GM19043 (cell line): Measurements from ENCODE around the gene IL20.

Experiments used
- ATAC-seq: cut with Tn5 transposase; IDR thresholded peaks from one replicate; pipeline ENCODE4 v1.9.1; 2021; ENCODE audit warnings: low read depth; ENCODE audit not compliant: unreplicated experiment

The IL20 gene, protein sequence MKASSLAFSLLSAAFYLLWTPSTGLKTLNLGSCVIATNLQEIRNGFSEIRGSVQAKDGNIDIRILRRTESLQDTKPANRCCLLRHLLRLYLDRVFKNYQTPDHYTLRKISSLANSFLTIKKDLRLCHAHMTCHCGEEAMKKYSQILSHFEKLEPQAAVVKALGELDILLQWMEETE

DNA sequence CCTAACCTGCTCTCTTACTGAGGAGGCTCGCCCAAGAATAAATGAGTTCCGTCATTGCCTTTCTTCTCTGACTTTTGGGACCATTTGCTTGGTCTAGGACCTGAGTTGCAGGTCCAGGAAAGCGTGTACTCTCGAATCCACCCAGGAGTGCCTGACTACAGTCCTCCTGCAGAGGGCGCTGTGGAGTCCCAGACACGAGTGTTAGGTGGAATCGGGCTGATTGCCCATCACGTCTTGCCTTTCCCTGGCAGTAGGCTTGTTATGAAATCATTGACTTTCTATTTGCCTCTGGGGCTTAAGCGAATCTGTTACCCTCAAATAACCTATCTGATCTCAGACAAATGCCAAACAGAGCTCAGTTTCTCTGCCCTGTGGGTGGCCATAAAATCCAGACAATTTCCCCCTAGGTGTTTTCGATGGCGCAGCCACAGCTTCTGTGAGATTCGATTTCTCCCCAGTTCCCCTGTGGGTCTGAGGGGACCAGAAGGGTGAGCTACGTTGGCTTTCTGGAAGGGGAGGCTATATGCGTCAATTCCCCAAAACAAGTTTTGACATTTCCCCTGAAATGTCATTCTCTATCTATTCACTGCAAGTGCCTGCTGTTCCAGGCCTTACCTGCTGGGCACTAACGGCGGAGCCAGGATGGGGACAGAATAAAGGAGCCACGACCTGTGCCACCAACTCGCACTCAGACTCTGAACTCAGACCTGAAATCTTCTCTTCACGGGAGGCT is at the start of gene IL20:
IL20 (plus strand) TSS at position 685 of the 733 bp plus-strand sequence. CDS start 230 bp downstream, outside the sequence.
- ATAC-seq: no peak

DNA sequence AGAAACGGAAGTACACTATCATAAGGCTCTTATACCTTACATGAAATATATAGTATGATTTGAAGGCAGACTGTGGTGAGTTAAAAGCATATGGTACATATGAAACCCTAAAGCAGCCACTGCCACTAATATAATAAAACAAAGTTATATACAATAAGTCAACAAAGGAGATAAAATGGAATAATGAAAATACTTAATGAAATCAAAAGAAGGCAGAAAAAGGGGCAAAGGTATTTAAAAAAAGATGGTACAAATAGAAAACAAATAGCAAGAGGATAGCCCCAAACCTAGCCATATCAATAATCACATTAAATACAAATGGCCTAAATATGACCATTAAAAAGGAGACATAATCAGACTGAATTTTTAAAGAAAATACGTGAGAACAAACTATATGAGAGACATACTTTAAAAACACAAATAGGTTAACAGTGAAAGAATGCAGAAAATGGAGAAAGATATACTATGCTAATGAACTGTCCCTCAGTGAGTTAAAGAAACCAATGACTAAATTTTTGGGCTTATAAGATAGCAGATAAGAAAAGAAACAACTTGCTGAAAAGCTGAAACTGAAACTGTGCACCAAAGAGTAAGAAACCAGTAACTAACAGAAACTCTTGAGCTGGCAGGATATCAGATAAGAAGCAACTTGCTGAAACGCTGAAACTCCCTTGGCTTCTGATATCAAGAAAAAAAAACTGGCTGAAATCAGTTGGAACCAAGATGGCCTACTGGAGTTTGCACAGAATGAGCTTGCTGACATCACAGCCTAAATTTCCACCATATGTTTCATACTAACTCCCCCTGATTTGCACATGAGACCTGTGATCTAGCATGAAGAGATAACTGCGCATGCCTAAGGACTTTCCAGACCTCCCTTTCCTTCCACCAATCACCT is 48.8 kb upstream of the IL20 start:
- ATAC-seq: peak; percentile 72

DNA sequence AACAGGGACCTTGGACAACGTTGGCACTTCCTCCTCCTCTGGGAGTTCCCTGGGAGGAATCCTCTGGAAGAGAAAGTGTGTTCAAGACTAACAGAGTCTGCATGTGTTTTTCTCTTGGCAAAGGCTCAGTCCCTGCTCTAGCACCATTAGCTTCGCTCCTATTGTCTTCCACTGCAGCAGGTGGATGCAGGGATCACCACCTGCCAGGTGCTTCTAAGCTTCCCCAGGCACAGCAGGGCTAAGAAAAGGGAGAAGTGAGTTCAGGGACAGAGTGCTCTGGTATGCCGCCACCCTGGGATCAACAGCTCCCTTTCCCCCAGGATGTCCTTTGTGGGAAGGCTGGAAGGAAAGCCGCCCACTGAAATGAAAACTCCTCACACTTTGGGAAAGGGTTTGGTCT is 43.9 kb upstream of the IL20 start:
- no peak for ATAC-seq

DNA sequence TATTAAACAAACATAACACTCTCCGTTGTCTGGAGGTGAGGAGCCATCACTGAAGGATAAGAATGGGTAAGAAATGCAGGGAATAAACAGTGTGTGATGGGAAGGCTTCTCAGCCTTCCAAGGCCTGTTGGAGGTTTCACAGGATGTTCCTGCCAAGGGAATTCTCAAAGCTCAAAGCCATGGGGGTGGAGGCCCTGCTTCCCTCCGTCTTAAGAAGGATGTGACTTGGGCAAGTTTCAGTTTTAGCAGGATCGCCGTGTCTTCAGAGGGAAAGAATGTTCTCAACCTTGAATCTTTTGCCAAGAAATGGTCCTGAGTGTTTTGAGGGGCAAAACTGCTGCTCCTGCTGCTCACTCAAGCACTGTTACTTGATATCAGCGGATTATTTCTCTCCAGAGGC is 41.7 kb upstream of the IL20 start:
- ATAC-seq: no peak

DNA sequence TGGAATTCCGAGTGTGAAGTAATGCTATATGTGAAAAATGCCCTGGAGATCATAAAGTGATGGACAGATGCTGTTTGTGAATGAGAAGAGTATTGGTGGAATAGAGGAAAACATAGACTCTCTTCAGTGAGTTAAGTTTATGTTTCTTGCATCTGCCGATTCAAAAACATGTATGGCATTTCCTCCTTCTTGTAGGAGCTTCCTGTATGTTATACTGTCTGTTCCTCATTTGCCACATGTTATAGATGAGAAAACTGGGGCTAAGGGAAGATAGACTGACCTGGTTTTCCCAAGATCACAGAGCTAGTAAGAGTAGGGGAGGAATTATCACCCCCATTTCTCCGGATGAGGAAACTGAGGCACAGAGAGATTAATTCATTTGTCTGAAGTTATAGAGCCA is 41.1 kb upstream of the IL20 start:
- no peak for ATAC-seq

DNA sequence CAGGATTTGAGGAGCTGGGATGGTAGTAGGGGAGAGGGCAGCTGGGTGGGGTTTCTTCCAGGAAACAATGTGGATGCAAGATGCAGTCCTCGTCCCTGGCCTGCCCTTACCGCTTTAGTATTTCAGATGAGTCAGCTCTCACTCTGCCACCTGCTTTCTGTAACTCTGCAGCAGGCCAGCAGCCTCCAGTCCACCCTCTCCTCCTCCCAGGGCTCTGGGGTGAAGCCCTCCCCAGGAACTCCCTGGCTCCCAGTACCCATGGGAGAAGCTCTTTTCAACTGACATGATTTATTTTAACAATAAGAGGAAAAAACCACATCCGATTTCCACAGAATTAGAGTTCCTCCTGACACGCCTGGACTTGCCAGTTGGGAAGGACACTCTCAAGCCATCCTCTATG is 39.0 kb upstream of the IL20 start:
- no peak for ATAC-seq

DNA sequence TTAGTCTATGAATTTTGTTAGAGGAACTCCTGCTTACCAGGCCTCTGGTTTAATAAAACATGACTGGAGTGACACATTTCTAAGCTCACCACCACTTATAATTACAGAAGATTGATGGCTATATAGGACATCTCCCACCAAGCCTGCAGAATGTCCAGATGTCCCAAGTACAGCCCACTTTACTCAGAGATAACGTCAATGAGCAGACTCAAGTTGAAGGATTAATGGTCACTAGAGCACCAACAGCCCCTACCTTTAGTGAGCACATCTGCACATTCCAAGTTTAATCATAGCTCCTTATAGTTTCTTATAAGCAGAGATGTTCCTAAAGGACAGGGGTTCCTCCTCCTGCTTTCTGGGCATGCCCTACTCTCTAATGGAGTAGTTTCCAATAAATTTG is 37.4 kb upstream of the IL20 start:
- no peak for ATAC-seq

DNA sequence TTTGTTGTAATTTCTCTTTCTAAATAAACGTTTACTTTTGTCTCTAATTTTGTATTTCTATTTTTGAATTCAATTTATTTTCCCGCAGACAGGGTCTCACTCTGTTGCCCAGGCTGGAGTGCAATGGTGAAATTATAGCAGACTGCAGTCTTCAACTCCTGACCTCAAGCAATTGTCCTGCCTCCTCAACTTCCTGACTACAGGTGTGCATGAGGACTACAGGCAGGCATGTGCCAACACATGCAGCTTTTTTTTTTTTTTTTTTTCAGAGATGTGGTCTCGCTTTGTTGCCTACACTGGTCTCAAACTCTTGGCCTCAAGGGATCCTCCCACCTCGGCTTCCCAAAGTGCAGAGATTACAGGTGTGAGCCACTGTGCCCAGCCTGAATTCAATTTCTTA is 36.7 kb upstream of the IL20 start:
- no peak for ATAC-seq

DNA sequence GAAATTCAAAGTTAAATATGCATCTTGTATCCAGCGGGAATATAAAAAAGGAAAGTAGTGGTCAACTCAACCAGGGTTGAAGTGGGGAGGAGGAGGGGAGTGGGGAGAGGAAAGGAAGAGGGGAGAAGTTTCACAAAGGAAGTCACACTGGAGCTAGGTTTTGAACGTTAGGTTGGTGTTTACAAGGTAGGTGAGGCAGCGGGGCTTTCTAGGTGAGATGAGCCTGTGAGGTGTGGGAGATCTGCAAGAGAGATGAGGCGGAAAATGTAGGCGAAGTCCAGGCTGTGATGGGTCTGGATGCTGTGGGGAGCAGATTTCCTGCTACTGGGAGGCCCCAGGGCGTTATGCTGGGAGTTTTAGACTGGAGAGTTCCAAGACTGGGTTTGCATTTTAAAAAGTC is 36.1 kb upstream of the IL20 start:
- no peak for ATAC-seq

DNA sequence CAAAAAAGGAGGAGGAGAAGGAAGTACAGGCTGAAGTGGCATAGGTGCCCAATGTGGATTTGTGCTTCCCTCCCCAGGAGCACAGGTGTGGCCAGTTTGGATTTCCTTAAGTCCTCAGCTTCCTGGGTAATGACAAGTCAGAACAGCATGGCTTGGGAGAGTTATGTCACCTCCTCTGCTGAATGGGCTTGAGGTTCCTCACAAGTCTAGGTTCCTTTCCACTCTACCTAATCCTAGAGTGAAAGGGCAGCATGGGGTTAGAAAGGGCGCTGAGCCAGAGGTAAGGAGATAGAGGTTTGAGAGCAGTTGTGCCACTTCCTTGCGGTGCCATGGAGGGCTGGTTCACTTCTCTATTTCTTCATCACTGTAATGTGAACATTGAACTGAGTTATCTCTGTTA is 35.5 kb upstream of the IL20 start:
- ATAC-seq: no peak

DNA sequence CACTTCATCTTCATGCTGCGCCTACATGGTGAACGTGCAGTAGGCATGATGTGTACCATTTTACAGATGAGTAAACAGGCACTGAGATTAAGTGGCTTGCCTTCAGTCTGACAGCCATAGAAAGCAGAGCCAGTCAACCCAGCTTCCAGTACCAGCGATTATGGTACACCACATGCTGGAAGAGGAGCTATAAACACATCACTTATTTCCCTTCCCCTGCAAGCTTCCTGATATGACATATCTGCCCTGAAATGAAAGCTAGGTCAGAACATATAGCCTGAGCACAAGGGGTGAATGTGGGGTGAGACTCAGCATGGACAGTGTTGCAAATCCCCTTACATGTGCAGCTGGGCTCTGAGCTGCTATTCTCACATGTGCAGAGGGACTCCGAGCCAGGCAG is 33.8 kb upstream of the IL20 start:
- ATAC-seq: no peak

DNA sequence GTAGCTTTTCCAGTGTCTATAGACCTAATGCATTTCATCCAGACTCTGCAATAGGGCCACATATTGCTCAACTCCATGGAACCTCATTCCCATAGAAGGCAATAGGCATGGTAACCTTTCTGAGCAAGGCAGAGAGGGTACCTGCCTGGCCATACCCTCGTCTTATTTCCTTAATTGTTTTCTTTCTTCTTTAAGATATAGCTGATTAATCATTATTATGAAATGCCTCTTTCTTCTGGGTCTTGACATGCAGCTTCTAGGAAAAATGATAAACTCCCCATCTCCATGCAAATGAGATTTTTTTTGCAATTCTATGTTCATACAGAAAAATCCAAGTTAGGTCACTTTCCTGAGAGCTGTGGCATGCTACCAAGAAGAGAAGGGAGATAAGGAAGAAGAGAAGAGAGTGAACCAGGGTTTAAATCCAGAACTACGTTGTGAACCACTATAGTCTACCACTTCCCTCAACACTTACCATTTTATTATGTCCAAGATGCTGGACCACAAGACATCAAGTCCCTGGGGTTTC is 33.0 kb upstream of the IL20 start:
- ATAC-seq: no peak

DNA sequence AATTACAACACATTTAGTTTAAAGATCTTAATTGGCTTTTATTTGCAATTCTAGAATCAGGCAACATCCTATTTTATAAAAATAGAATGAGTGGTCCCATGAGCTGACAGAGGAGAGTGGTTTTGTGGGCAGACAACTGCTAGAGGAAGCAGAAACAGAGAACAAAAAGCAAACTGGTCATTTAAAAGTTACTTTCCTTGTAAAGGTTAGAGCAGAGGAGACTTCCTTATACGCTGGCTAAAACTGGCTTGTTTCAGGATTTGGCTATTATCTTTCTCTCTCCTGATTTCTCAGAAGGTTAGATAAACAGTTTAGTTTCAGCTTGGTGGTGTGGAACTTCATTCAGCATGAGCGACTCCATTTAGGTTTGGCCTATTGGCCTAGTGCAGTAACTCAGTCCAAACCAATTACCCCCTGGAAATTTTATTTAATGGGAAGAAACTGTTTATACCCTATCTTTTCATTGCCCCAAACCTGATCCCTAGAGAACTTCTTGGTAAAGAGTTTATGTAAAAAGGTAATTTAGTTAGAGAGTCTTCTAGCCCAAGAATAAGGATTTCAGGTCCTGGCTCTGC is 32.2 kb upstream of the IL20 start:
- ATAC-seq: no peak

DNA sequence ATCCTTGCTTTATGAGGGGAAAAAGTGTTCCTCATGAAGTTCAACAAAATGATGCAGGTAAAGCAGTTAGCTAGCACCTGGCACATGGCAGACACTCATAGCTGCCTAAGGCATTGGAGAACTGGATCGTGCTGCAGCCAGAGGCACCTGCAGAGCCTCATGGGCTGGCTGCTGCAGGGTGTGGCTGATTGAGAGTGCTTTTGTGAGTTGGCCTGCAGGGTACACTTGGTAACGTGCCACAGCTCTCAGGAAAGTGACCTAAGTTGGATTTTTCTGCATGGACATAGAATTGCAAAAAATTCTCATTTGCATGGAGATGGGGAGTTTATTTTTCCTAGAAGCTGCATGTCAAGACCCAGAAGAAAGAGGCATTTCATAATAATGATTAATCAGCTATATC is 31.6 kb upstream of the IL20 start:
- no peak for ATAC-seq

DNA sequence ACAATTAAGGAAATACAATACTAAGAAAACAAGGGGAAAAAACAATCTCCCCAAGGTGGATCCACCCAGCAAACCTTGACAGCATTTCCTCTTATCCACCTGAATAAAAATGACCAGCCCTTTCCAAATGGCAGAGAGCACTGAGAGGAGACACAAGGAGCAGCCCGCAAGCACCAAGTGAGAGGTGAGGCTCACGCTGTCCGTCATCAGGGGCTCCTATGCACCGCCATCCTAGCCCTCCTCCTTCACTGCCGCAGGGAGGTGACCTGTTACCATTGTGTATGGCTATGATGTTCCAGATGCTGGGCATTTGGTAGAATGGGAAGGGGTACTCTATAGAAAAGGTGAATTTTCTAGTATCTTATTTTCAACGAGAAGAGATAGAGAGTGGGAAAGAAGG is 31.2 kb upstream of the IL20 start:
- no peak for ATAC-seq

DNA sequence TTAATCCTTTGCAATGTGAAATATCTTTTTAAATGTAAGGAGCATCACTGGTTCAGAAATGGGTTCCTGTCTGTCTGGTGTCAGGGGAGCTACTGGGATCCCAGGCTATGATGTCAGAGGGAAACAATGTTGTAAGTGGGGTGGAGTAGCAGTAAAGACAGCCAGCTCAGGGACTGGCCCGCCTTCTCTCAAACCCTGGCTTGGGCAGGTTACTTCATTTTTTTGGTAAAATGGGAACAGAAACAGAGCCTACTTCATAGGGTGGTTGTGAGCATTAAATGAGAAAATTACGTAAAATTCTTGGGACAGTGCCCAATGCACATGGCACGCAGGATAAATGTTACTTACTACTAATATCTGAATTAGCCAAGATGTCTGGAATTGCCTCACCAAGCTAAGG is 30.7 kb upstream of the IL20 start:
- ATAC-seq: no peak

DNA sequence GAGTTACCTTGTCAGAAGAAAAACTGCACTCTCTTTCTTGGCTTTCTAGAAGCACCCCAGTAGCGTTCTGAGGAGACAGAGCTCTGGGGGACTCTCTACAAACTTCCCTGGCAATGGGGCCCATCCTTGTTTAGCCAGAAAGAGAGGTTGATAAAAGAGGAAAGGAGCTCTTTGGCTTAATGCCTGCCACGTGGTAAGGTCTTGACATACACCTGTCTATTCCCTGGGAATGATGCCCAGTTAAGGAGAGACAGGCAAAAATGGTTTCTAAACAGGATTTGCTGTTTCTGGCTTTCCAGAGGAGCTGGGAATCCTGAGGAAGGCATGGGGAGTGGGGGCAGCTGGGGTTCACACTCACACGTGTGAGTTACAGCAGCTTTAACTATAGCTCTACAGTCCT is 30.2 kb upstream of the IL20 start:
- no peak for ATAC-seq

DNA sequence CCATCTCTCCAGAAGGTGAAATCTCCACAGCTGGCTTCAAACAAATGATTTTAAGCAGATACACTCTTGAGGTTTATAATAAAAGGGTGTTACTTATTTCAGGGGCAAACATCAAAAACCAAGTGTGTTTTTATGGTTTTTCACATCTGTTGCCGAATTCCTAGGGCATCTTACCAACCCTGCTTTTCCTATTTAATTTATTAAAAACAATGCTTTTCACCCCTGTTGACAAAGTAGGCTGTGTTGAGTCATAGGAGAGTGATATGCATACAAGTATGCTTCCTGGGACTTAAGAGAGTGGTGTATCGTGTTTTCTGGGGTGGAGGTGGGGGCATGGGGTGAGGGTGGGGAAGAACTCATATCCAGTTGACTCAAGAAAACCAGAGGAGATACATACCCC is 29.3 kb upstream of the IL20 start:
- ATAC-seq: no peak

DNA sequence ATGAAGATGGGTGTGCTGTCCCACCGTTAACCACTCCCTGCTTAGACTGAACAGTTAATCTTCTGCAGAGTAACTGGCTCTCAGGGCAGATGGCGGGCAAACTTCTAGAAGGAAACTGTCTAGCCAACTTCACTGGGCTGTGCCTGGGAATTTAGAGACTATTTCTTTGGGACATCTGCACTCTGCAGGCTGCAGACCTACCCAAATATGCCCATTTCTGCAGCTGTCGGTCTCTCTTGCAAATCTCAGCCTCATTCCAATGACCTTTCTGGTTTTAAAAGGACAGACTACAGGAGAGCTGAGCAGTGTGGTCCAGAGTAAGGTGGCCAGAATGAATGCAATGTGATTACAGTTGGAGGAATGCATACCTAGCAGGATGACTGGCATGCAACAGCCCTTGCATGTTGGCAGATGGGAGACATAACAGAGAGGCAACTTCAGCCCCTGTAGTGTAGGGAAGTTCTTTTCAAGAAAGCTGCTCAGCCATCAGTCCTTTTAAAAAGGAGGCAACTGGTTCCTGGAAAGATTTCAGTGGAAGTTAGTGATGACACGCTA is 26.3 kb upstream of the IL20 start:
- no peak for ATAC-seq

DNA sequence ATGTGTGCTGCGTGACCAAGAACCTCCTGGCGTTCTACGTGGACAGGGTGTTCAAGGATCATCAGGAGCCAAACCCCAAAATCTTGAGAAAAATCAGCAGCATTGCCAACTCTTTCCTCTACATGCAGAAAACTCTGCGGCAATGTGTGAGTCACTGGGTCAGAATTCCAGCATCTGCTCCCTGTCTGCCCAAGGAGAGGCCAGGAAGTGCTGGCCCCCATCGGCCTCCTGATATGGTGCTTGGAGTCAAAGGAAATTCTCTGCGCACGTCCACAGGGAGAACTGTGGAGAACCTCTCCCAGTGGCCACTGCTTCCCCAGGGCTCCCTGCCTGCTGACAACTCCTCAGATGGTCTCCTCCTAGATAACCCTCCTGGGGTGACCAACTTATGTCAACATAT is 25.6 kb upstream of the IL20 start:
- ATAC-seq: no peak
